Ramos (cell line): ENCODE measurements around the gene MYZAP.

Experiments used
- in situ Hi-C: fragments of 300-500 bp; cut with MboI; formaldehyde crosslinking; loops from one replicate; pipeline ENCODE4 v1.14.3; 2022; ENCODE audit warnings: low sequenced_read_pairs; ENCODE audit not compliant: unreplicated experiment

MYZAP gene

DNA sequence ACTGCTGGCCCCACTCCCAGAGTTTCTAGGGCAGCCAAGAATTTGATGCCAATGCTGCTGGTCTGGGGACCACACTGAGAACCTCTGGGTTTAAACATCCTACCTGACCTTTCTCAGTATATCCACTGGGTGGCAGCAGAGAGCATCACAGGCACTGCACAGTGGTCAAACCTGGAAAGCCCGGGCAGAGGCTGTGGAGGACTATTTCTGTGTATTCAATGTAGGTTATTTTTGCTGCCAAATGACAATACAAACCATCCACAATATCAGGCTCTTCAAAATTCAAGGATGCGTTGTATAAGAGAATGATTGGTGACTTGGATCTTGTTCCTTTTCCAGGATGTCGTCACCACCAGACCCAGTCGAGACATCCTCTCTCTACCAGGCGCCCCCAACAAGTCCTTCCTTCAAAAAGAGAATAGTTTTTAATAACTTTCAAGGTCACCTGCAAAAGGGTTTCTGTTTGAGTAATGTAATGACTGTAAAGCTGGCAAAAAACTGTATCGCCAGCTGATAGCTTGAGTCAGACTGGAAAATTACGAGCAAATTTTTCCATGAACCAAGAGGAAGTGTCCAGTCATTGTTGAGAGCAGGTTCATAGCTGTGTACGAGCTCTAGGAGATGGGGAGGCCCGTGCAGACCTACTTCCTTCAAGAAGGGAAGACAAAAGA is 30.5 kb upstream of the MYZAP start:
- in situ Hi-C loops: no loop called here

DNA sequence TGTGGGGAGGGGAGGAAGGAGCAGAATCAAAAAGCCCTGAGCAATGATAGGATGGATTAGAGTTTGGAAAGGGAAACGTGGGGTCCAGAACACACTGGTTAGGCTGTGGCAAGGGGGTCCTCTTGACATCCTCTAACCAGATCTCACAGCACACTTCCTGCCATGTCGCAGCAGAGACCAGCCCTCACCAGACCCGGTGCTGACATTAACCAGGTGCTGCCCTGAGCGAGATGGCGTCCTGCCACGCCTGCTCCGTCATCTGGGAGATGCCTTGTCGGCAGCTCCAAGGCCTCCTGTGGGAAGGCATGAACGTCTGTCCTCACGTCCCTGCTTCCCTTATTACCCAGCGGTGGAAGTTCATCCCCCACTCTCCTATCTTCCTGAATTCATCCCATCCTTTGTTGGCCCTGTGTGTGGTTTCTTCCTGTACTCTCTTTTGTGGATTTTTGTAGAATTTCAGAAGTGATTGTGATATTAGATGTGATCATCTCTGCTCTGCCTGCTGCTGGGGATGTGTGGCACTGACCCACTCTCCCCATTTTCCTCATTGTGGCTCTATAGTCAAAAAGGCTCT is 29.4 kb upstream of the MYZAP start:
- in situ Hi-C loops: no loop called here

DNA sequence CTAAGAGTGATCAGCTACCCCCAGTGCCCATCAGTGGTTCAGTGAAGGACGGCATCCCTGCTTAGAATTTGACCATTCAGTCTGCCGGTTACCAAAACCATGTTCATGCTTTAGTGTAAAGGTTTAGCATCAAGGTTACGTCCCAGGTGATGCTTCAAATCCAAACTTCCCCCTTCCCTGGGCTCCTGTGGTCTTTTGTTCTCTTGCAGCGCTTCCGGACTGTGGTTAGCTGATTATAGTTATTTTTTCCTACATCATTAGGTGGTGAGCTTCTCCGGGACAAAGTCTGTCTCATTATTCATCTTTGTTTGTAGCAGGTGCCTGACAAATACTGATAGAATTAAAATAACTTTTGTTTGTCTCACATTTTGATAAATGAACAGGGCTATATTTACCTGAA is 28.3 kb upstream of the MYZAP start:
- in situ Hi-C loops: no loop called here

DNA sequence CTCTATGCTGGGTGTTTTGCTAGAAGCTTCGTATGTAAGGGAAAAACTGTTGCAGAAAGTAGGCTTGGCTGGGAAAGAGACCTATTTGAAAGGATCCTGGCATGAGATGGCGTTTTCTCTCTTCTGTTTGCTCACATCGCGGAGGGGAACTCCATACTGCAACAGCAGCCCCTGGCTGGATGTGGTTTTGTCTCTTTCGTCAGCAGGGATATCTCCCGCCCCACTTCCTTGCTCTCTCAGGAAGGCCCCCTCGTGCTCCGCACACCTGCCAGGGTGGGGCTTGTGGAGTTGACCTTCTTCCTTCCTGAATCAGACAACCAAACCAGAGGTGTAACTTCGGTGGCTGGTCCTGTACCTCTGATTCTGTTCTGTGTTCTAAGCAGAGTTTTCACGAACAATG is 26.4 kb upstream of the MYZAP start:
- in situ Hi-C loops: no loop called here

DNA sequence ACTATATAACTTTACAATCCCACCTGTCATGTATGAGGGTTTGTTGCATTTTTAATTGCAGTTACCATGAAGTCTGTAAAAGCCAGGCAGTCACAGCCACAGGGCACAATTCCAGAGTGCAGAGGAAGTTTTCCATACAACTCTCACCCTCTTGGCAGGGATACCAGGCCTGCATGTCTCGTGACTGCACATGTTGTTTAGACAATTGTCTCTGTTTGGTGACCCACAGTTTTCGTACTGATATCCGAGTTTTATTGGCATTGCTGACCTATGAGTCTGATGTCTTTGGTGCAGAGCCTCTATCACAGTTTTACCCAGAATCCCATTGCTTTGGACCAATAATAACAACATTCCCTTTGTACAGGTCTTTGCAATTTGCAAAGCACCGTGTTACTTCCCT is 24.9 kb upstream of the MYZAP start:
- in situ Hi-C loops: no loop called here

DNA sequence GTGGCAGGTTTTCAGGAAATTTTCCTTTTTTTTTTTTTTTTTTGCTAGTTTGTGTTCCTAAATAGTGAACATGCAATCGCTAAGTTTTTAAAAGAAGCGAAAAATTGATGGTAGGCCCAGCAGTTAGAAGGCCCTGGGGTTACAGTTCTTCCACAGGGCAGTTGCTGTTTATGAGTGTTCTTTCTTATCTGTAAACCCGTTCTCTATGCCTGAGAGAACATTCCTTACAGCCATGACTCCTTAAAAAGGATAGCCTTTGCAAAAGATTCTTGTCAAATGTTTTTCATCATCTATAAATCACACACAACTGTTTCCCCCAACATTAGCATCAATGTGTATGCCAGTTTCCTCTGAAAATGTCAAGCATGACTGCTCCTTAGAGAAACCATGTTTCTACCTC is 23.8 kb upstream of the MYZAP start:
- in situ Hi-C loops: no loop called here

DNA sequence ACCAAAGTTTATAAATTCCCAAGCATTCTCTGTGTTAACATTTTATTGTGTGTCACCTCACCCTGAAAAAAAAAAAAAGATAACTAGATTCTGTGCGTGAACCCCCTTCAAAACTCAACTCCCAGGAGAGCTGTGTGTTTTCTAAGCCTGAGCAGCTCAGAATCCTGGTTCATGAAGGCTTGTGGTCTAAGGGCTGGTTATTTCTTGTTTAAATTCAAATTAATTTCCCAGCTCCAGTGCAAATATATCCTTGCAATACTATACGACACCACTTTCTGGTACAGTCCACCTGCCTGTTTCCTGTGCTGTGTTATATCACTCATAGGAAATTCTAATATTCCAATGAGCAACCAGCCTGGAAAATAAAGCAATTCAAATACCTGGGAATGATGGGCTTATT is 23.4 kb upstream of the MYZAP start:
- in situ Hi-C loops: no loop called here

DNA sequence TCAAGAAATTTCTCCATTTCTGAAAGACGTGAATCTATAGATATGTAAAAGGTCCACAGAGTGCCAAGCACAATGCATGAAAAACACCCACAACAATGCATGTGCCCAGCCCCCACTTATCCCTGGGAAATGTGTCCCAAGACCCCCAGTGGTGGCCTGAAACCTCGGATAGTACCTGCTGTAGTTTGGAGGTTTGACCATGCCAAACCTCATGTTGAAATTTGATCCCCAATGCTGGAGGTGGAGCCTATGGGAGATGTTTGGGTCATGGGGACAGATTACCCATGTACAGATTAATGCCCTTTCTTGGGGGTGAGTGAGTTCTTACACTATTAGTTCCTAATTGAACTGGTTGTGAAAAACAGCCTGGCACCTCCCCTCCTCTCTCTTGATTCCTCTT is 21.4 kb upstream of the MYZAP start:
- in situ Hi-C loops: no loop called here

DNA sequence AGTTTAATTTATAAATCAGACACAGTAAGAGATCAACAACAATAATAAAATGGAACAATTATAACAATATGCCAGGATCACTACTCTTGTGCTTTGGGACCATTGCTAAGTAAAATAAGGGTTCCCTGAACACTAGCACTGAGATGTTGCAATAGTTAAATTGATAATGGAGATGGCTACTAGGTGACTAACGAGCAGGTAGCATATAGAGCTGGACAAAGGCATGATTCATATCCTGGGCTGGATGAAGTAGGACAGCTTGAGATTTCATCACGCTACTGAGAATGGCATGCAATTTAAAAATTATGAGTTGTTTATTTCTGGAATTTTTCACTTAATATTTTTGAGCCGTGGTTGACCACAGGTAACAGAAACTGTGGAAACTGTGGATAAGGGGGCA is 20.7 kb upstream of the MYZAP start:
- in situ Hi-C loops: no loop called here

DNA sequence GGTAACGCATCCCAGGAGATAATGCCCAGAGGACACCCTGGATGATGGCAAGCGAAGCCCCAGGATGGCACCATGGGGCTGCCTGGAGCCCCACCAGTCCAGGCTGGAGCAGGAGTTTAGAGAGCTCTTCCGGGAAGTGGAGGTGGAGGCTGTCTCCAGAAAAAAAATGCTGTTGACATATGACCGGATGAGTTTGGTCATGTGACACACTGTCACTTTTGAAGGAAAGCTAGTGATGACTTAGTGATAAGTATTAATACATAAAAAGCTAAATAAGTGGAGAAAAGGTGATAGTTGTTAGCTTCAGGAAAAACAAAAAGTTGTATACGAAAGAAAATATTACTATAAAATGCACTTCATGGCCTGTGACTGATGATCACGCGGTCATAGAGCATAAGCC is 20.0 kb upstream of the MYZAP start:
- in situ Hi-C loops: no loop called here

DNA sequence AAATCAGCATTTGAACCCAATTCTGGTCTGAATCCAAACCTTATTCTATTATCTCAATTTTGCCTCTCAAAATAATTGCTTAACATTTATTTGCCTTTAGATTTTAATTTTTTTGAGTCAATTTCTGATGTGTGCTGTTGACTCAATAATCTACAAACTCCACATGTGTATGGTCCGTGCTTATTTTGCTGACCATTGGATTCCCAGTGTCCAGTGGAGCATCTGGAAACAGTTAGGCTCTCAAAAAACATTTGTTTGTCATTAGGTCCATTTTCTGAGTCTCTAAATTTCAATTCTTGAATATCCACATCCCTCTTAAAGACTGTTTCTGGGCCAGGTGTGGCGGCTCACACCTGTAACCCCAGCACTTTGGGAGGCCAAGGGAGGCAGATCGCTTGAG is 19.2 kb upstream of the MYZAP start:
- in situ Hi-C loops: no loop called here

DNA sequence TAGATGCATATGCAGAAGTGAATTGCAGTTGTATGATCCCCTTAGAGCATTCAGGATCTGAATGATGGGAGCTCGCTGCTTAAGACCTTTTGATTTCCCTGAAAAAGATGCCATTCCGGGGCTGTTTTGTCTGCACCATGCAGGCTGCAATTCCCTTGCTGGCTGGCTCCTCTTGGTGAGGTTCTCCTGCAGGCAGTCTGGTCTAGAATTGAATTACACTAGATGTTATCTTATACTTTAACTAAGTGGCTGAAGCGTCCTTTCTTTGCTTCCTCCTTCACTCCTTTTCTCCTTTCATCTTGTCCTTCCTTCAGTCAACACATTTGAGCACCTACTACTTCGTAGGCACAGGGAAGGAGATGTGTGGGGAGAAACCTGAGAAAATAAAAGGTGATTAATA is 18.6 kb upstream of the MYZAP start:
- in situ Hi-C loops: no loop called here

DNA sequence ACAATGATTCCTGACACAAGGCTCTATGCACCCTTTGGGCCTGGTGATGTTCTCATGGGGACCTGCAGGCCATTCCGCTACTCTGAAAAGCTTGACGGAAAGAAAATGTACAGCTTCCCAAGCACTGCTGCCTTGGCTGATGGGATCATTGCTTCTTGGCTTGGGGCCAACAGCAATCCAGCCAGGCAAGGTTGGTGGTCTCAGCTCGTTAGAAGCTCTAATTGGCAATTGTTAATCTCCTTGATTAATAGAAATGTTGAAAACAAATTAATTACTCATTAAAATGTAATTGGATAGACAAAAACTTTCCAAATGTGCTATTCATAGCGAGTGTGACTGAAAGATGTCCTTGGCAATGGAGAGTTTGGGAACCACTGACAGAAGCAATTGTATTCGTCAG is 16.3 kb upstream of the MYZAP start:
- in situ Hi-C loops: no loop called here

DNA sequence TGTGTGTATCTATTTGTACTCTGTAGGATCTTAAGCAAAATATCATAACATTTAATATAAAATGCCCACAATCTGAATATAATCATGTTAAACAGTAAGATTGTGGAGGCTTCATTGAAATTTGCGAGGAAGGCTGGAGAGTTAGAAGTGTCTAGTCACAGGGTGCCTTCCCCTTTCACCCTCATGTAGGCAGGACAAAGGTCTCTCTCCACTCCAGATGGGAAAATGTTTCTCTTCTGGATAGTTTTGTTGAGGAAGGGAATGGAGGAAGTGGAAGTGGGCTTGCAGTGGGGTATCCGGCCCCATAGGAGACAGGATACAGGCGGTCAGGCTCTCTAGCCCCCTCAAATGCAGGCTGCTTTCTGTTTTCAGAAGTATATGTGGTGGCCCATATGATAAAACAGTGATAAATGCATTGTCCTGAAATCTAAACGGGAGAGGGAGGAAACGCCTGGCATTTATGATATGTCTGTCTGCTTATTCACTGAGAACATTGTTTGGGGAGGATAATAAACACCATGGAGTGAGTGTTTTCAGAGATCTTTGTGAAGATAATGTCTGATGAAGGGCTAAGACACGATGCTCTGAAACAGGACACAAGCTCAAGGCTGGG is 13.3 kb upstream of the MYZAP start:
- in situ Hi-C loops: no loop called here

DNA sequence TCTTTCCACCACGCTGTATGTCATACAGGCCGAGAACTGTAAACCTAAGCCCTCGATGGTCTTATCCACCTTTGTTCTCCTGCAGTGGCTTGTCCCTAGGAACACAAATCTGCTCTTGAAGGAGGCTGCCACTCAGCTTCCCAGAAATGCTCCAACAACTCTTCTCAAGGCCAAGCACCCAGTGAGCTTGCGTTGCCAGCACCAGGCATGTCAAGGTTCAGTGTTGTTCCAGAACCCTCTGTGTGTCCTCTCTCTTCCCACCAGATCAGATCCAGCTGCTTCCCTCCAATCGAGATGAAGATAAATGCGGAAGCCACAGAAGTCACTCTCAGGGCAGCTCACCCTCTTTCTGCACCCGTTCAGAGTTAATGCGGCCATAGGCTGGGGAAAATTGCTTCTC is 11.3 kb upstream of the MYZAP start:
- in situ Hi-C loops: no loop called here

DNA sequence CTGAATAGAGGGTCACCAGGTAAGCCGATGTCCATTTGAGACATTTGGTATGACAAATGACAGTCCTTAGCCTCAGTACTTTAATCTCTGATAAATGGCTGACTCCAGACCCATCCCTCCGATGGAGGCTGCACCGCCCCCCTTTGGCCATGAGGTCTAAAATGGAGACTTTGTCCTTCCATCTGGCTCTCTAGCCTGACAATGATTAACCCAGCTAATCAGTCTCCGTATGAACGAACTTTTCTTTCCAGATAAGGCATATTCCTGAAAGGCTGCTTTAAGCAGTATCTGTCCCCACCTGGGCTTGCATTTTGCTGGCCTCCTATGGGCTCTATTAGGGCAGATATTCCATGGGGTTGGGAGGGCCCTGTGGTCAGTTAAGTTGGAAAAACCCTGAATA is 10.8 kb upstream of the MYZAP start:
- in situ Hi-C loops: no loop called here

DNA sequence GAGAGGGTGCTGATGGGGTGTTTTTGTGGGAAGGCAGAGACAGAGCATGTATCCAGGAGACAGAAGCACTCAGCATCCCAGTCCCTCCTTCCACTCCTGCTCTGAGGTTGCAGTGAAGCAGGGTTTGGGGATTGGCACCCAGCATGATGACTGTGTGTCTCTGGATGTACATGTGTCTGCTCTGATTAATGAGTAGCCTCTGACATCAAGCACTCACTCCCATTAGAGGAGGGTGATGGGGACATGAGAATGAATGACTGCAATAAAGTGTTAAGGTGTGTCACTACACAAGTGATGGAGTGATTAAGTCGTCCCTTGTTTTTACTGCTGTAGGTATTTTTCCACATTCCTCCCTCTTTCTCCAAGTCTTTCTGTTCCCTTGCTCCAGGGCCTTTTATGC is 9.6 kb upstream of the MYZAP start:
- in situ Hi-C loops: no loop called here

DNA sequence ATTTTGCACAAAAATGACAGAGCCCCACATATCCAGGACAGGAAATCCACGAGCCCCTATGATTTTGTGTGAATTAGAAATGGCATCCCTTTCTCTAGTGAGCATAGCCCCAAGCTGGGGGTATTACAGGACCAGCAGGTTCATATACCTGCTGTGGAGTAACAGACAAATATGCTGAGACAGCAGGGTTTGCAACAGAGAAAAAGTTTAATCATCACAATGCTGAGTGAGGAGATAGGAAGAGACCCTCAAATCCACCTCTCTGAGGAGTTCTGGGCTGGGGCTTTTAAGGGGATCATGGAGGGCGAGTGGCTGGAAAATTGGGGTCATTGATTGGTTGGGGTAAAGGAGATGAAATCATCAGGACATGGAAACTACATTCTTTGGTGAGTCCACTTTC is 8.4 kb upstream of the MYZAP start:
- in situ Hi-C loops: no loop called here

DNA sequence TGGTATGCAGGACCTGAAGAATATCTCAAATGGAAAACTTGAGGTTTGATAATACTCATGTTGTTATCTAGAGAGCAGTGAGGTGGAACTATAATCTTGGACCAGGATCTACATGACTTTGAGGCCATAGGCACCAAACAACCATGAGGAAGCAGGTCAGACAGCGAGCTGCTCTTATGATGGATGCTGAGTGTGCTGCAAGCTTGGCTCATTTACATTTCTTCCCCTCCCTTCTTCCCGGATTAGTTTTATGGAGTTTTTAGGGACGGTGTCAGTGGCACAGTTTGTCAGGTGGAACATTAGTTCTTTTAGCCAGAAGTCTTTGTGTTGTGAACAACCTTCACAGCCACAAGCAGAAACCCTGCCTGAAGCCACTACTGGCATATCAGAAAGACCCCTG is 8.0 kb upstream of the MYZAP start:
- in situ Hi-C loops: no loop called here

DNA sequence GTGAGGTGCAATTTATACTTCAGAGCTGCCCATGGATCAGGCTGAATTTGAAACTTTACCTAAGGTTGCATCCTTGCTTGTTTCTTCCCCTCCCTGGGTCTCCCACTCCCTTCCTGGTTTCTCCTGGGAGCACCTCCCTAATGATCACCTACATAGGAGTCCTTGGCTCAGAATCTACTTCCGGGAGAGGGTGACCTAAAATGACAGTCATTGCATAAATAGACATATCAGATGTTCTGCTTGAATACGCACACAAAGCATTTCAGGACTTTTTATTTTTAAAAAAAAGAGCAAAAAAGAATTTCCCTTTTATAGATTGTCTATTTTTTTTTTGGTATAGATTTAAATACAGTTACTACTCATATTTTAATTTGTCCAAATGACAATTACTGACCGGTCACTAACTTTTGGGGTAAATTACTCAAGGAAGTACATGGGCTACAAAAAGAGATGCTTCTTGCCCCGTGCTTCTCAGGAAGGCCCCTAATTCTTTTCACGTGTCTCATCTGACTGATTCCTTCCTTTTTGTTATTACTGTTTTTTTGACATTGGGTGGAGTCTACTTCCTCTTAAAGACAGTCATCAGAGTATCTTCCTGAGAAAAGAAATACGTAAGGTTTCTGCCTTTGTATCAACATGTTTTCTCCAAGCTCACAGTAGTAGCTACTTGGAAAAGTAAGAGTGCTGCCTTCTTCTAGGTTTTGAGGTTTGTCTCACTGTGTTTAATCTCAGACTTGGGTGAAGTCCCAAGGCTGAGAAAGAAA is 4.9 kb upstream of the MYZAP start:
- in situ Hi-C loops: no loop called here

DNA sequence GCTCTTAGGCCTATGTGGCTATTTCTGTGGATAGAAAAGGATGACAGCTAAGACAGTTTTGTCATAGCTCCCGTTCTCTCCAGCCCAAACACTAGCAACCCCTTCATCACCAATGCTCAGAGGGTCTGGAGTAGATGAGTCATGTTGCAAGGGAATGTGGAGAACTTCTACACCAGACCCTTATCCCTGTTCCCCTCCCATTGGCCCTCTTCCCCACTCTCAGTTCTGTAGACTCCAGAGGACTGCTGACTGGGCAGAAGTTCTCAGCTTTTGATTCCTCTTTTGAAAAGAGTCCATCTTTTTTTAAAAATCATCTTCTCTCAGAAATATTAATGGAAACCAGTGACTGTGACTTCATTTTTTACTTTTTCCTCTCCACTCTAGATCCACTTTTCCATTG is 2.4 kb upstream of the MYZAP start:
- in situ Hi-C loops: no loop called here
